ENCODE results near the gene RIPK1. TPM values are rescaled to one million over a fixed set of nuclear protein-coding genes. Genes with fewer than 3 reads are reported as not detected.

The RIPK1 gene
- total and polyA plus RNA-seq, 9 of the 15 experiments (the other 6 are each of a cell fraction or from before 2014, with no cell fraction given), result 3.8 to 24.9 (median 17.7) TPM

DNA sequence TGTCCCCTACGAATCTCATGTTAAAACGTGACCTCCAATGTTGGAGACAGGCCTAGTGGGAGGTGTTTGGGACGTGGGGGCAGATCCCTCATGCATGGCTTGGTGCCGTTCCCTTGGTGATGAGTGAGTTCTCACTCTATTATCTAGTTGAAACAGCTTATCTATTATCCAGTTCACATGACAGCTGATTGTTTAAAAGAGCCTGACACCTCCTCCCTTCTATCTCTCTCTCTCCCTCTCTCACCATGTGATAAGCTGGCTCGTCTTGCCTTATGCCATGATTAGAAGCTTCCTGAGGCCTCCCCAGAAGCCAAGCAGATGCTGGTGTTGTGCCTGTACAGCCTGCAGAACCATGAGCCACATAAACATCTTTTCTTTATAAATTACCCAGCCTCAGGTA lies 32.9 kb upstream of the RIPK1 start (continued):
- TF ChIP-seq PHF20 (IDR thresholded peaks at IDR 0.05; ENCODE audit: partially characterized antibody), result no peak
- TF ChIP-seq ZNF165 (CRISPR knock-in tag; IDR thresholded peaks at IDR 0.05; ENCODE audit: borderline replicate concordance), result no peak
- no peak for TF ChIP-seq SNAPC5 (CRISPR knock-in tag; IDR thresholded peaks at IDR 0.05)
- TF ChIP-seq STAT5A (IDR thresholded peaks at IDR 0.05; ENCODE audit: borderline replicate concordance, low read length), result no peak
- TF ChIP-seq, protein P1, sequence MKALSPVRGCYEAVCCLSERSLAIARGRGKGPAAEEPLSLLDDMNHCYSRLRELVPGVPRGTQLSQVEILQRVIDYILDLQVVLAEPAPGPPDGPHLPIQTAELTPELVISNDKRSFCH (CRISPR knock-in tag; IDR thresholded peaks at IDR 0.05), result no peak
- TF ChIP-seq, protein P1 (tag; IDR thresholded peaks at IDR 0.05), result no peak
- no peak for TF ChIP-seq HNRNPL (IDR thresholded peaks at IDR 0.05; ENCODE audit: low read depth, low read length)
- no peak for TF ChIP-seq RBM25 (IDR thresholded peaks at IDR 0.05; ENCODE audit: low read depth, low read length, severe bottlenecking)
- no peak for TF ChIP-seq ERF (CRISPR knock-in tag; IDR thresholded peaks at IDR 0.05)
- TF ChIP-seq, protein P2, sequence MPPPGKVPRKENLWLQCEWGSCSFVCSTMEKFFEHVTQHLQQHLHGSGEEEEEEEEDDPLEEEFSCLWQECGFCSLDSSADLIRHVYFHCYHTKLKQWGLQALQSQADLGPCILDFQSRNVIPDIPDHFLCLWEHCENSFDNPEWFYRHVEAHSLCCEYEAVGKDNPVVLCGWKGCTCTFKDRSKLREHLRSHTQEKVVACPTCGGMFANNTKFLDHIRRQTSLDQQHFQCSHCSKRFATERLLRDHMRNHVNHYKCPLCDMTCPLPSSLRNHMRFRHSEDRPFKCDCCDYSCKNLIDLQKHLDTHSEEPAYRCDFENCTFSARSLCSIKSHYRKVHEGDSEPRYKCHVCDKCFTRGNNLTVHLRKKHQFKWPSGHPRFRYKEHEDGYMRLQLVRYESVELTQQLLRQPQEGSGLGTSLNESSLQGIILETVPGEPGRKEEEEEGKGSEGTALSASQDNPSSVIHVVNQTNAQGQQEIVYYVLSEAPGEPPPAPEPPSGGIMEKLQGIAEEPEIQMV (tag; conservative IDR thresholded peaks at IDR 0.05; ENCODE audit: low read depth), result no peak
- no peak for TF ChIP-seq CBX8 (IDR thresholded peaks at IDR 0.05; ENCODE audit: borderline replicate concordance, extremely low read depth, low read depth, low read length, poor library complexity, severe bottlenecking)
- no peak for TF ChIP-seq GATAD2B (IDR thresholded peaks at IDR 0.05; ENCODE audit: borderline replicate concordance)
- no peak for TF ChIP-seq FOSL1 (tag; conservative IDR thresholded peaks at IDR 0.05)
- TF ChIP-seq, protein P3, sequence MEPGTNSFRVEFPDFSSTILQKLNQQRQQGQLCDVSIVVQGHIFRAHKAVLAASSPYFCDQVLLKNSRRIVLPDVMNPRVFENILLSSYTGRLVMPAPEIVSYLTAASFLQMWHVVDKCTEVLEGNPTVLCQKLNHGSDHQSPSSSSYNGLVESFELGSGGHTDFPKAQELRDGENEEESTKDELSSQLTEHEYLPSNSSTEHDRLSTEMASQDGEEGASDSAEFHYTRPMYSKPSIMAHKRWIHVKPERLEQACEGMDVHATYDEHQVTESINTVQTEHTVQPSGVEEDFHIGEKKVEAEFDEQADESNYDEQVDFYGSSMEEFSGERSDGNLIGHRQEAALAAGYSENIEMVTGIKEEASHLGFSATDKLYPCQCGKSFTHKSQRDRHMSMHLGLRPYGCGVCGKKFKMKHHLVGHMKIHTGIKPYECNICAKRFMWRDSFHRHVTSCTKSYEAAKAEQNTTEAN (CRISPR knock-in tag; IDR thresholded peaks at IDR 0.05), result no peak
- TF ChIP-seq CBX5 (IDR thresholded peaks at IDR 0.05; ENCODE audit: borderline replicate concordance, low read depth), result peak; percentile 74; the same call in 1 of the 2 replicates
- no peak for TF ChIP-seq MTF1 (CRISPR knock-in tag; IDR thresholded peaks at IDR 0.05; ENCODE audit: borderline replicate concordance)
- no peak for TF ChIP-seq CREB3 (tag; conservative IDR thresholded peaks at IDR 0.05; ENCODE audit: low read depth)
- TF ChIP-seq ARHGAP35 (IDR thresholded peaks at IDR 0.05; ENCODE audit: partially characterized antibody), result no peak
- TF ChIP-seq HIVEP1 (CRISPR knock-in tag; IDR thresholded peaks at IDR 0.05), result no peak
- TF ChIP-seq ZNF311 (CRISPR knock-in tag; IDR thresholded peaks at IDR 0.05), result no peak
- TF ChIP-seq JUND (IDR thresholded peaks at IDR 0.05; ENCODE audit: borderline replicate concordance, low read depth, low read length), result no peak
- TF ChIP-seq JUND (tag; IDR thresholded peaks at IDR 0.05; ENCODE audit: borderline replicate concordance, low read depth, low read length), result no peak
- TF ChIP-seq FUS (optimal IDR thresholded peaks at IDR 0.05; ENCODE audit: low read depth, low read length), result no peak
- no peak for TF ChIP-seq ZBED1 (IDR thresholded peaks at IDR 0.05)
- no peak for TF ChIP-seq BRD4 (IDR thresholded peaks at IDR 0.05)
- TF ChIP-seq CBFA2T3 (IDR thresholded peaks at IDR 0.05), result peak; percentile 76
- TF ChIP-seq POLR2AphosphoS2 (IDR thresholded peaks at IDR 0.05; ENCODE audit: low read length), result no peak
- TF ChIP-seq NFIX (CRISPR knock-in tag; IDR thresholded peaks at IDR 0.05; ENCODE audit: low read depth), result no peak
- no peak for TF ChIP-seq SMARCE1 (IDR thresholded peaks at IDR 0.05)
